Measurements from ENCODE around the gene TLR7.

DNA sequence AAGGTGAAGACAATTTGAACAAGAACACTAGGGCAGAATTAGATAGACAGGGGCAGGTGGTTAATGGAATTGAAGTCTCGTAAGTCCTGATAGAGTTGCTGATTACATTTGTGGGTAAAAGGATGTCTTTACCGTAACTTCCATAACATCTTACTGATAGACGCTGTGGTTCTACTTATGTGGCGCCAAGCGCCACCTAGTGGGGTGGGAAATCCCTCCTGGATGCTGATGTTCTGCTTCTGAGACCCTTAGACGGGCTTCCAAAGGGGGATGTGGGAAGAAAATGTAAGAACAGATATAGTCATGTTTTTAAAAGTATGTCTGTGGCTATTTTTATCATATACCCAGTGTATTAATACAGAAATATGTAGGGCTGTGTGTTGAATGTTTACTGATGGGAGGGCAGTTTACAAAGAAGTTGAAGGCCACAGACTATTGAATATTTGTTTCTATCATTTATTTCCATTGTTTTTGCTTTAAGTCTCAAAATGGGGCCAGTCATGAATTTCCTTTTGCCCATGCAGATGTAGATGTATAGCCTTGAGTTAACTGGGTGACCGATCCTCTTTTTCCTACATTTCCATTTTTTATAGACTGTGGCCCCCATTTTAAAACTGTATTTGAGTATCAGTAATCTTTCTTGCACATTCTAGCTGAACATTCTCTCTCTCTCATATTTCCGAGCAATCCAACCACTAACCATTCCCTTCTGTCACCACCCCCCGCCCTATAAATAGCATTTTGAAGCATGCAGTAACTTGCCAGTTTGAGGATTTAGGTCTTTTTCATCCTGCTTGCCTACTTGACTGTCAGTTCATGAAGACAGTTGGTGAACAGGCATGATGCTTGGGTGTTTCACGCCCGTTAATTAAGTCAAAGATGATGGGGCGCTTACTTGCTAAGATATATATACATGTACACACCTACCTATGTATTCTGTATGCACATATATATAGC, 27.5 kb downstream of the TLR7 start:
- TF ChIP-seq, protein P1, sequence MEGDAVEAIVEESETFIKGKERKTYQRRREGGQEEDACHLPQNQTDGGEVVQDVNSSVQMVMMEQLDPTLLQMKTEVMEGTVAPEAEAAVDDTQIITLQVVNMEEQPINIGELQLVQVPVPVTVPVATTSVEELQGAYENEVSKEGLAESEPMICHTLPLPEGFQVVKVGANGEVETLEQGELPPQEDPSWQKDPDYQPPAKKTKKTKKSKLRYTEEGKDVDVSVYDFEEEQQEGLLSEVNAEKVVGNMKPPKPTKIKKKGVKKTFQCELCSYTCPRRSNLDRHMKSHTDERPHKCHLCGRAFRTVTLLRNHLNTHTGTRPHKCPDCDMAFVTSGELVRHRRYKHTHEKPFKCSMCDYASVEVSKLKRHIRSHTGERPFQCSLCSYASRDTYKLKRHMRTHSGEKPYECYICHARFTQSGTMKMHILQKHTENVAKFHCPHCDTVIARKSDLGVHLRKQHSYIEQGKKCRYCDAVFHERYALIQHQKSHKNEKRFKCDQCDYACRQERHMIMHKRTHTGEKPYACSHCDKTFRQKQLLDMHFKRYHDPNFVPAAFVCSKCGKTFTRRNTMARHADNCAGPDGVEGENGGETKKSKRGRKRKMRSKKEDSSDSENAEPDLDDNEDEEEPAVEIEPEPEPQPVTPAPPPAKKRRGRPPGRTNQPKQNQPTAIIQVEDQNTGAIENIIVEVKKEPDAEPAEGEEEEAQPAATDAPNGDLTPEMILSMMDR (IDR thresholded peaks at IDR 0.05) = peak; percentile 42 to 77 (median 66)
- TF ChIP-seq POLR2A (IDR thresholded peaks at IDR 0.05) = no peak

Measured in right lobe of liver (tissue), 4 donors.